Activated naive CD8-positive, alpha-beta T cell treated with anti-CD3 and anti-CD28 coated beads, Interleukin-2, amount 10 ng/mL, durations not matched to agents 7 days and 5 days (primary cell): ENCODE results near the gene CDH20. TPM values are rescaled to one million over a fixed set of nuclear protein-coding genes. Genes with fewer than 3 reads are reported as not detected.

Experiments used
- ATAC-seq: fragments of 150-1000 bp; cut with Tn5 transposase; one replicate; pipeline ENCODE4 v1.10.0; 2021; ENCODE audit warnings: low read depth, moderate library complexity
- POLR2A ChIA-PET: fragments of 350-600 bp; sonication (Branson Sonifier 250); formaldehyde crosslinking; loops from one replicate; lab custom pipeline; 2021; ENCODE audit warnings: antibody characterized with exemption; lab: Charles Lee
- DNase-seq: peaks from one replicate; pipeline ENCODE4 v3.0.0; 2021
- H3K27ac Mint-ChIP-seq: one replicate; pipeline ENCODE4 v1.8.0; 2022; ENCODE audit warnings: mild to moderate bottlenecking, mixed read lengths
- H3K27me3 Mint-ChIP-seq: one replicate; pipeline ENCODE4 v1.8.0; 2022; ENCODE audit warnings: mild to moderate bottlenecking, moderate library complexity, mixed read lengths
- H3K36me3 Mint-ChIP-seq: one replicate; pipeline ENCODE4 v1.8.0; 2021; ENCODE audit warnings: mild to moderate bottlenecking, mixed read lengths
- H3K4me1 Mint-ChIP-seq: one replicate; pipeline ENCODE4 v1.8.0; 2021; ENCODE audit warnings: mixed read lengths
- H3K4me3 Mint-ChIP-seq: one replicate; pipeline ENCODE4 v1.8.0; 2022; ENCODE audit warnings: mild to moderate bottlenecking, moderate library complexity, mixed read lengths
- H3K9me3 Mint-ChIP-seq: one replicate; pipeline ENCODE4 v1.8.0; 2021; ENCODE audit warnings: mixed read lengths
- total RNA-seq, 2 experiments: library from RNA; stranded (reverse); gene quantifications; one replicate each; pipeline ENCODE4 v1.2.3, GENCODE V29; 2021

CDH20 gene
- total RNA-seq = under 1 TPM; 0.14 to 0.17 TPM

- POLR2A ChIA-PET = no interaction called here
- H3K36me3 Mint-ChIP-seq = no peaks in the 10 kb centered on the region
- no peaks in the 10 kb centered on the region for H3K4me1 Mint-ChIP-seq
- ATAC-seq = no peak
- H3K27ac Mint-ChIP-seq = no peak within 1 kb of the TSS
- DNase-seq = no peak
- H3K27me3 Mint-ChIP-seq = peaks cover 38% of the 10 kb centered on the region
- H3K9me3 Mint-ChIP-seq = no peaks in the 10 kb centered on the region
- no peak within 1 kb of the TSS for H3K4me3 Mint-ChIP-seq
Observed at GRCh38 chr18:61333271-61333745, at the start of gene CDH20. CDH20 (plus strand) TSS chr18:61333430.

DNA sequence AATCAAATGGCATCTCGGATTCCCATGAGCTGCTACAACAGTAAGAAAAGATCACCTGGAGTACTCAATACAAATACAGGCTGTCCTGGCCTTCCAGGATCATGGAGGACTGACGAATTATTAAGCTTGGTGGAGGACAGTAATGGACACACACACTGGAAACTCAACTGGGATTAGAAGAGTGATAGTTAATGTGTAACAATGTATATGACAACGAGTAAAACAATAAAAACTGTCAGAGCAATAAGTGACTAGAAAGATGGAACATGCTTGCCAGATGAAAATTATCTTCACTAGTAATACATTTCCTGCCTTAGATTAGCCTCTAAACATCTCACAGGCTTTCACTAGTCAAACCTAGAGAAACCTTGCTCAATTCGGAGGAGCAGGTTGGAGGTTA, 49.2 kb upstream of the CDH20 start:
- no peak for DNase-seq
- Mint-ChIP-seq H3K9me3 (peaks cover 1% of the 10 kb centered on the region), H3K27ac (no peak overlapping the region), H3K27me3 (no peaks in the 10 kb centered on the region), H3K36me3 (no peaks in the 10 kb centered on the region), H3K4me1 (no peaks in the 10 kb centered on the region), H3K4me3 (no peak overlapping the region)
- no peak for ATAC-seq
- POLR2A ChIA-PET = no interaction called here

DNA sequence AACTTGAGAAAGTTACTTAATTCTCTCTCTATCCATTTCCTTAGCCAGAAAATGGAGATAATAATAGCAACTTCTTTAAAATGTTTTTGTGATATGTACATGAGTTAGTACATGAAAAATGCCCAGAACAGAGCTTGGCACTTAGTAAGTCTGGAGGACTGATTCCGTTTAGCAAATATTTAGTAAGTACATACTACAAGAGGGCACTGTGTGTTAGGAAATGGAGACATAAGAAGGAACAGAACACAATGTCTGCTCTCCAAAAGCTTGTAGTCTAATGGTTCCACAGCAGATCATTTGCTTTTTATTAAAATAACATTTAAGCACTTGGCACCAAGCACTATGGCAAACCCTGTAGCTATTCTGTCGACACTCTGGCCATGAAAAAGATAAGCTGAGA, 47.5 kb upstream of the CDH20 start:
- Mint-ChIP-seq H3K9me3 (no peaks in the 10 kb centered on the region), H3K36me3 (no peaks in the 10 kb centered on the region), H3K4me1 (no peaks in the 10 kb centered on the region), H3K27me3 (no peaks in the 10 kb centered on the region), H3K27ac (no peak overlapping the region), H3K4me3 (no peak overlapping the region)
- DNase-seq = no peak
- POLR2A ChIA-PET = no interaction called here
- no peak for ATAC-seq

DNA sequence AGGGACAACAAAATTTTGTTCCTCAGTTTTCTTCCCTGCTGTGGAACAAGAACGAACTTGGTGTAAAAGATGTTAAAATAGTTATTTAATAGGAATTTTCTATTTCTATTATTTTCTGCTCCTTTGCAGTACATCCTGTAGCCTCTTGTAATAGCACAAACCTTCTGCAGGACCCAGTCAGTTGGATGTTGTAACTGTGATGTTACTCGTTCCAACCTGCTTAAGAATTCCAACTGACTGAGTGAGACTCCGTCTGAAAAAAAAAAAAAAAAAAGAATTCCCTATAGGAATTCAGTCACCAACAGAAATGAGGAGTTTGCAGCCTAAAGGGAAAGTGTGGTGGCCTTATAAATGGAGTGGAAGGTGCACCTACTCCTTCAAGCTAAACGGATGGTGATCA, 46.4 kb upstream of the CDH20 start:
- Mint-ChIP-seq H3K4me3 (no peak overlapping the region), H3K27ac (no peak overlapping the region), H3K27me3 (no peaks in the 10 kb centered on the region), H3K4me1 (no peaks in the 10 kb centered on the region), H3K9me3 (no peaks in the 10 kb centered on the region), H3K36me3 (no peaks in the 10 kb centered on the region)
- DNase-seq = no peak
- POLR2A ChIA-PET = no interaction called here
- no peak for ATAC-seq

DNA sequence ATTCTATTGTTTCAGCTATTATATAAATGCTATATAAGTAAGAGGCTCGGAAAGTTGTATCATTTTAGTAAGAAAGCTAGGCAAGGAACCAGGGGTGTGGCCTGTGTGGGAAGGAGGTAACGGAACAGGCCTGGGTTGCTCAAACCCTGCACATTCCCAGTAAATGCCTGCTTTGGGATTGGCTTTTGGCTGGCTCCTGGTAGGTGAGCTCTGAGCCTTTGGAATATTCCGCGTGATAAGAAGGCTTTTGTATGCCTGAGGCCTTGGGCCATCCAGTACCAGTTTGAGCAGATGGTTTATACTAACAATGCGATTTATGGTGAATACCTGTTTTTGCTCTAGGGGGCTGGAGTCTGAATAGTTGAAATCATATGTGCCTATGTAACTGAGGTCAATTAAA, 42.6 kb upstream of the CDH20 start:
- POLR2A ChIA-PET = no interaction called here
- Mint-ChIP-seq H3K4me1 (no peaks in the 10 kb centered on the region), H3K27ac (no peak overlapping the region), H3K27me3 (no peaks in the 10 kb centered on the region), H3K9me3 (no peaks in the 10 kb centered on the region), H3K36me3 (no peaks in the 10 kb centered on the region), H3K4me3 (no peak overlapping the region)
- no peak for ATAC-seq
- no peak for DNase-seq

DNA sequence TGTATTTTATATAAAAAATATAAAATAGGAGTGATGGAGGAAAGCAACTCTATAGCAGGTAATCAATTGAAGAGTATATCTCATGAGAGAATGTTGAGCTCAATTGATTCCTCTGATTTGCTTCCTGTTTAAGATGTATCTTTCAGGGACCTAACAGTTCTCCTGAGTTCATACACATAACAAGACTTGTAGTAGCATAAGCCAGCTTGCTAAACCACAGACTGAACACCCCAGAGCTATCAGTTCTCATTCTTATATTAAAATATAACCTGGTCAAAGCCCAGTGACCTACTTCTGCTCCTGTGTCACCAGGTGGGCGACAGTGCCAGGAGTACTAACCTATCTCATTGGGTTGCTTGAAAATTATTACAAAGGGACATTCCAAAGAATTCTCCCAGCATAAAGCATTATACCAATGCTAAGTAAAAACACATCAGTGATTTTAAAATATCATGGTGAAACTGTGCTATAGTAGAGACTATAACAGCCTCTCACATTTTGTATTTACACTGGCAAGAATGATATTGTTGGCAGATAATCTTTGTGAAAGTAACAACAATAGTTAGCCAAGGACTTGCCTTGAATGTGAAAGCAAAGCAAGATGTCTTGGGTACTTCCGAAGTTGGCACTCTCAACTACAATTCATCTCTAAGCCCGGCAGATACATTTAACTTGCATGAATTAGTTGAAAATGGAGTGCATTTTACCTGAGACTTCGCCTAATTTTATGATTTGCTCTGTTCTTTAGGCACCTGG, 40.8 kb upstream of the CDH20 start:
- ATAC-seq = no peak
- Mint-ChIP-seq H3K27me3 (no peaks in the 10 kb centered on the region), H3K4me1 (no peaks in the 10 kb centered on the region), H3K27ac (no peak overlapping the region), H3K4me3 (no peak overlapping the region), H3K9me3 (no peaks in the 10 kb centered on the region), H3K36me3 (no peaks in the 10 kb centered on the region)
- DNase-seq = no peak
- POLR2A ChIA-PET = no interaction called here

GRCh38 chr18:61295153-61295552, 38.1 kb upstream of the CDH20 start:
- Mint-ChIP-seq H3K27ac (no peak overlapping the region), H3K27me3 (no peaks in the 10 kb centered on the region), H3K4me3 (no peak overlapping the region), H3K36me3 (no peaks in the 10 kb centered on the region), H3K9me3 (no peaks in the 10 kb centered on the region), H3K4me1 (no peaks in the 10 kb centered on the region)
- no peak for DNase-seq
- ATAC-seq = no peak
- POLR2A ChIA-PET = no interaction called here

- Mint-ChIP-seq H3K4me1 (no peaks in the 10 kb centered on the region), H3K9me3 (no peaks in the 10 kb centered on the region), H3K4me3 (no peak overlapping the region), H3K27me3 (no peaks in the 10 kb centered on the region), H3K27ac (no peak overlapping the region), H3K36me3 (no peaks in the 10 kb centered on the region)
- DNase-seq (no peak), ATAC-seq (no peak)
- POLR2A ChIA-PET = no interaction called here
Observed at GRCh38 chr18:61308004-61308403, 25.2 kb upstream of the CDH20 start.

GRCh38 chr18:61308795-61309393, 24.3 kb upstream of the CDH20 start:
- H3K9me3 Mint-ChIP-seq = no peaks in the 10 kb centered on the region
- no peak overlapping the region for H3K4me3 Mint-ChIP-seq
- no peaks in the 10 kb centered on the region for H3K27me3 Mint-ChIP-seq
- DNase-seq (no peak), ATAC-seq (no peak)
- POLR2A ChIA-PET = no interaction called here
- no peak overlapping the region for H3K27ac Mint-ChIP-seq
- no peaks in the 10 kb centered on the region for H3K4me1 Mint-ChIP-seq
- no peaks in the 10 kb centered on the region for H3K36me3 Mint-ChIP-seq

- ATAC-seq (peak; percentile 47), DNase-seq (peak; percentile 59)
- H3K4me3 Mint-ChIP-seq = no peak overlapping the region
- H3K36me3 Mint-ChIP-seq = peaks cover 1% of the 10 kb centered on the region
- H3K27me3 Mint-ChIP-seq = no peaks in the 10 kb centered on the region
- H3K27ac Mint-ChIP-seq = no peak overlapping the region
- no peaks in the 10 kb centered on the region for H3K9me3 Mint-ChIP-seq
- no peaks in the 10 kb centered on the region for H3K4me1 Mint-ChIP-seq
- POLR2A ChIA-PET = no interaction called here
Observed at GRCh38 chr18:61322265-61322873, 10.9 kb upstream of the CDH20 start.

GRCh38 chr18:61323951-61324350, 9.3 kb upstream of the CDH20 start:
- no peak overlapping the region for H3K4me3 Mint-ChIP-seq
- H3K4me1 Mint-ChIP-seq = no peaks in the 10 kb centered on the region
- DNase-seq (no peak), ATAC-seq (no peak)
- H3K27ac Mint-ChIP-seq = no peak overlapping the region
- H3K36me3 Mint-ChIP-seq = no peaks in the 10 kb centered on the region
- no peaks in the 10 kb centered on the region for H3K27me3 Mint-ChIP-seq
- POLR2A ChIA-PET = no interaction called here
- H3K9me3 Mint-ChIP-seq = no peaks in the 10 kb centered on the region

DNA sequence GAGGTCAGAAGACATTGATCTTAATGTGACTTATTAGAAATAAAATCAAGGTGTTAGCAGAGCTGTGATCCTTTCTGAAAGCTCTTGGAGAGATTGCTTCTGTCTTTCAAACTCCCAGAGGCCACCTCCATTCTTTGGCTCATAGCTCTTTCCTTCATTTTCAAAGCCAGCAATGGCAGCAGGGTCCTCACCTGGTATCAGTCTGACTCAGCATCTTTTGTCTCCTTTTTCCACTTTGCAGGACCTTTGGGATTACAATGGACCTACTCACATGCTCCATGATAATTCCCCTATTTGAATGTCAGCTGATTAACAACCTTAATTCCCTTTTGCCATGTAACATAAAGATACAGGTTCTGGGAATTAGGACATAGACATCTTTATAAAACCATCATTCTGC, 6.8 kb upstream of the CDH20 start:
- Mint-ChIP-seq H3K4me3 (no peak overlapping the region), H3K9me3 (no peaks in the 10 kb centered on the region), H3K27me3 (peaks cover under 1% of the 10 kb centered on the region), H3K4me1 (no peaks in the 10 kb centered on the region), H3K27ac (no peak overlapping the region), H3K36me3 (no peaks in the 10 kb centered on the region)
- DNase-seq (no peak), ATAC-seq (no peak)
- POLR2A ChIA-PET = no interaction called here

GRCh38 chr18:61329398-61329797, 3.8 kb upstream of the CDH20 start:
- Mint-ChIP-seq H3K4me3 (no peak overlapping the region), H3K9me3 (no peaks in the 10 kb centered on the region), H3K36me3 (no peaks in the 10 kb centered on the region), H3K27ac (no peak overlapping the region), H3K4me1 (no peaks in the 10 kb centered on the region), H3K27me3 (peaks cover 18% of the 10 kb centered on the region)
- DNase-seq (no peak), ATAC-seq (no peak)
- POLR2A ChIA-PET = no interaction called here

GRCh38 chr18:61331051-61331450, 2.2 kb upstream of the CDH20 start:
- peaks cover 32% of the 10 kb centered on the region for H3K27me3 Mint-ChIP-seq
- H3K9me3 Mint-ChIP-seq = no peaks in the 10 kb centered on the region
- H3K36me3 Mint-ChIP-seq = no peaks in the 10 kb centered on the region
- ATAC-seq (no peak), DNase-seq (no peak)
- no peak overlapping the region for H3K27ac Mint-ChIP-seq
- H3K4me3 Mint-ChIP-seq = no peak overlapping the region
- H3K4me1 Mint-ChIP-seq = no peaks in the 10 kb centered on the region
- POLR2A ChIA-PET = no interaction called here
